ENCODE results near the gene SGMS1.
"Not testable (repeated sequence)": the region's sequence is repeated elsewhere in the genome, so short reads cannot be mapped to it uniquely, and the experiment has no call there.

SGMS1 gene

DNA sequence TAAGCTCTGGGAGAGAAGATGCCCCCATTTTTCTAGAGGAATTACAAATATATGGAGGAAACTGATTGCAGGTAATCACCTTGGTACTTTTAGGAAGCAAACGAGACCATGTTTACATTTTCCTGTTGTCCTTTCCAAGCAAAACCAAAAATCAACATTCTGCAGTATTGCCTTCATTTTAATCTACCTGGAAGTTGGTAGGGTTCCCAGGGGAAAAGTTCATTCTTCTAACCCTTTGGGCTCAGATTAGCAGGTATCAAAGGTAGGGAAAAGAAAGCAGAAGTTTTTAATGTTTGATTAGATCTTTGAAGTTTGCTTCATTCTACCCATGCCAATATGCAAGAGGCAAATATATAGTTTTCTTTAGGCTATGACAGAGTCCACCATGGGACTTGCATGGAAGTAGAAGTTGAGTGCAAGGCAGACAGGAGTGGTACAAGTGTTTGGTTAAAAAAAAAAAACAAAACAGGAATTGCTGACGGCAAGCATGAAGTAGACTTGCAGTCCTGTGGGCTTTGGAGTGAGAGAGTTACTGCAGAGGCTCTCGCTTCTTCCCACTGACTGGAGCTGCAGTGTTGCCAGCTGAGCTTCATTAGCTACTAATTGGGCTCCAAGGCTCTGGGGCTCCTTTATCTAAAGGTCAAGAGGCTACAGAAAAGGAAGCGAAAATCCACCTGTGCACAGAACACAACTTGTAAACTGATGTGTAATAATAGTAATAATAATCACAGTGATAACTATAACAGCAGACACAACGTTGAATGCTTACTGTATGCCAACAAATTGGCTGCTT lies 343.5 kb downstream of the SGMS1 start:
- H3K9me3 ChIP-seq (ENCODE audit: control insufficient read depth, low read length), result no peaks in the 10 kb centered on the region
- H3K9ac ChIP-seq (ENCODE audit: low read length), result no peak overlapping the region
- H3K4me3 ChIP-seq (ENCODE audit: low read length), result no peak overlapping the region
- no peaks in the 10 kb centered on the region for H3K27me3 ChIP-seq (ENCODE audit: control insufficient read depth, insufficient read depth, low read length)
- no peaks in the 10 kb centered on the region for H3K36me3 ChIP-seq (ENCODE audit: control insufficient read depth, insufficient read depth, low read length)
- H3K4me1 ChIP-seq (ENCODE audit: control insufficient read depth, insufficient read depth, low read length), result peaks cover 5% of the 10 kb centered on the region

DNA sequence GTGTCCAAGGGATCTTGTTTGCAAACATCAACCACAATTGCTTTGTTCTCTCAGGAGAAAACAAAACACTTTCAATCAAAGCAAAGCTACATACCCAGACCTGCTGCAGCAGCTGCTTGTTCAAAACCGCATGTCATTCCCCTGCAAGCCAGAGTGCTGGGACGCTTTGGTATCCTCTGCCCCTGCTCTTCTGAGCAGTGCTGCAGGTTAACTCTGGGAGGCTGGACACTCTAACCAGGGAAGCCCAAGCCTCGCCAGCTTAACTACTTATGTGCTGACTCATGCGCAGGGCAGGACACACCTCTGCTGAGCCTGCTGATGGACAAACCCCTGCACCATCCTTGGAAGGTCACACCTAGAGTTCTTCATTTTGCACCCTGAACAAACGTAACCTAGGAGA lies 344.3 kb downstream of the SGMS1 start:
- Histone ChIP-seq H3K36me3 (ENCODE audit: control insufficient read depth, insufficient read depth, low read length) (no peaks in the 10 kb centered on the region), H3K9me3 (ENCODE audit: control insufficient read depth, low read length) (no peaks in the 10 kb centered on the region), H3K27me3 (ENCODE audit: control insufficient read depth, insufficient read depth, low read length) (no peaks in the 10 kb centered on the region), H3K4me3 (ENCODE audit: low read length) (no peak overlapping the region), H3K4me1 (ENCODE audit: control insufficient read depth, insufficient read depth, low read length) (peaks cover 5% of the 10 kb centered on the region), H3K9ac (ENCODE audit: low read length) (no peak overlapping the region)

DNA sequence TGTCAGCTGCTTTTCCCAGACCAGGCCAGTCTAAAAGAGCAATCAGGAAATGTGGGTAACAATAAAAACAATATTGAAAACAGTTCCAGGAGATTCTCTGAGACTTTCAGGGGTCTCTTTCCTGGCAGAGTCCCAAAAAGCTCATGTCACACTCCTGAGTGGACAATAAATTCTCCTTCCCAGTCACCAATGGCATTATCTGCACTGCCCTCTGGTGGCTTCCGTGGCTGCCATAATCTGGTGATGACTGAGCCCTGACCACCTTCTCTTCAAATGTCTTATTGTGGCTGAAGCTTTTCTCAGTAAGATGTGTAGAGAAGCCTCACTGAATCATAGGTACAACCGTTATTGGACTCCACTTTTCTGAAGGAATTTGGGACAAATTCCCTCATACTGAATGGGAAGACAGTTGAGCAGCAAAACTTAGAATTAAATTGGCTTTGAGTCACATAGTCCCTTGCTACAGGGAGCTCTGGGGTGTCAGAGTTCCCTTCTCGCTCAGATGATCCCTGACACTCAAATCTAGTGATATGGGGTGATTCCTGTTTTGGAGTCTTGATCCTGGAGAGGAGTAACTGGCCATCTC lies 348.0 kb downstream of the SGMS1 start:
- H3K9ac ChIP-seq (ENCODE audit: low read length), result no peak overlapping the region
- H3K27me3 ChIP-seq (ENCODE audit: control insufficient read depth, insufficient read depth, low read length), result no peaks in the 10 kb centered on the region
- no peak overlapping the region for H3K4me3 ChIP-seq (ENCODE audit: low read length)
- H3K36me3 ChIP-seq (ENCODE audit: control insufficient read depth, insufficient read depth, low read length), result no peaks in the 10 kb centered on the region
- peaks cover 5% of the 10 kb centered on the region for H3K4me1 ChIP-seq (ENCODE audit: control insufficient read depth, insufficient read depth, low read length)
- H3K9me3 ChIP-seq (ENCODE audit: control insufficient read depth, low read length), result no peaks in the 10 kb centered on the region

DNA sequence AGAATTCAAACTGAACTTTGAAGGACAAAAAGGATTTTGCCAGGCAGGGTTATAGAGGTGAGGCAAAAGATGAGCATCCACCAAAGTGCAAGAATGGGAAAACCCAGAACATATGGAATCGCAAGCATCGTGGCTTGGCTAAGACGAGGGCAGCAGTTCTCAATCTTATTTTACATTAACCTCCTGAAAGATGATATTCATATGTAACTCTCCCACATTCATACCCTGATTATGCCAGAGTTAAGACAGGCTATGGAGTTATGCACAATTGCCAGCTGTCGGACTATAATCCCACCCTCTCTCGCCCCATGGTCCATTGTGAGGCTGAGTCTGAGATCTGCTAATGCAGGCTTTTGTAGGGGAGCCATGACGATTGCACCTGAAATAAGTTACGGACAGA lies 351.2 kb downstream of the SGMS1 start:
- no peak overlapping the region for H3K9ac ChIP-seq (ENCODE audit: low read length)
- no peak overlapping the region for H3K4me3 ChIP-seq (ENCODE audit: low read length)
- no peaks in the 10 kb centered on the region for H3K27me3 ChIP-seq (ENCODE audit: control insufficient read depth, insufficient read depth, low read length)
- H3K9me3 ChIP-seq (ENCODE audit: control insufficient read depth, low read length), result no peaks in the 10 kb centered on the region
- H3K36me3 ChIP-seq (ENCODE audit: control insufficient read depth, insufficient read depth, low read length), result no peaks in the 10 kb centered on the region
- H3K4me1 ChIP-seq (ENCODE audit: control insufficient read depth, insufficient read depth, low read length), result no peaks in the 10 kb centered on the region

DNA sequence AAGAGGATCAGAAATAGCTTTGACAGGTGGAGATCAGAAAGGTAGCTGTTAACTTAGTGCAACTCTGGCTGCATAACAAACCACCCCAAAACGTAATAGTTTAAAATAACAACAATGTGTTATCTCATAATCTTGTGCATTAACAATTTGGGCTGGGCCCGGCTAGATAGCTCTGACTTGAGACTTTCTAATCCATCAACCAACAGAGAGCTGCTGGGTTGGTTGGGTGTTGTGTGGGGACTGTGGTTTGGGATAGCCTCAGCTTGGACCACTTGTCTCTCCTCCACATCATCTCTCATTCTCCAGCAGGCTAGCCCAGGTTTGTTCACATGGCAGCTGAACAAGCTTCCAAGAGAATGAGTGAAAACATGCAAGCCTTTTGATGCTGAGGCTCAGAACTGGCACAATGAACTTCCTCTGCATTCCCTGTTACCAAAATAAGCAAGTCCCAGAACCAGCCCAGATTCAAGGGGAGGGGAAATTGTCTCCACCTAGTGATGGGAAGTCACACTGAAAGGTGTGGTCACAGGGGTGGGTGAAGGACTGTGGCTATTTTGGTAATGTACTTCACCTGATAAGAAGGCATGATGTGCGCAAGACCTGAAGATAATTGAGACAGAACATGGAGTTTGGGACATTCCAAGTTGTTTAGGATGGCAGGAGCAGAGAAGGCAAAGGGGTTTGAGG lies 352.0 kb downstream of the SGMS1 start:
- Histone ChIP-seq H3K4me3 (ENCODE audit: low read length) (no peak overlapping the region), H3K27me3 (ENCODE audit: control insufficient read depth, insufficient read depth, low read length) (no peaks in the 10 kb centered on the region), H3K9ac (ENCODE audit: low read length) (no peak overlapping the region), H3K36me3 (ENCODE audit: control insufficient read depth, insufficient read depth, low read length) (no peaks in the 10 kb centered on the region), H3K9me3 (ENCODE audit: control insufficient read depth, low read length) (no peaks in the 10 kb centered on the region), H3K4me1 (ENCODE audit: control insufficient read depth, insufficient read depth, low read length) (no peaks in the 10 kb centered on the region)

DNA sequence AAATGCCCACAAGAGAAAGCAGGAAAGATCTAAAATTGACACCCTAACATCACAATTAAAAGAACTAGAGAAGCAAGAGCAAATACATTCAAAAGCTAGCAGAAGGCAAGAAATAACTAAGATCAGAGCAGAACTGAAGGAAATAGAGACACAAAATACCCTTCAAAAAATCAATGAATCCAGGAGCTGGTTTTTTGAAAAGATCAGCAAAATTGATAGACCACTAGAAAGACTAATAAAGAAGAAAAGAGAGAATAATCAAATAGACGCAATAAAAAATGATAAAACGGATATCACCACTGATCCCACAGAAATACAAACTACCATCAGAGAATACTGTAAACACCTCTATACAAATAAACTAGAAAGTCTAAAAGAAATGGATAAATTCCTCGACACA lies 355.9 kb downstream of the SGMS1 start:
- H3K36me3 ChIP-seq (ENCODE audit: control insufficient read depth, insufficient read depth, low read length); H3K27me3 ChIP-seq (ENCODE audit: control insufficient read depth, insufficient read depth, low read length); H3K4me3 ChIP-seq (ENCODE audit: low read length); H3K9ac ChIP-seq (ENCODE audit: low read length); H3K4me1 ChIP-seq (ENCODE audit: control insufficient read depth, insufficient read depth, low read length); H3K9me3 ChIP-seq (ENCODE audit: control insufficient read depth, low read length): not testable (repeated sequence)

DNA sequence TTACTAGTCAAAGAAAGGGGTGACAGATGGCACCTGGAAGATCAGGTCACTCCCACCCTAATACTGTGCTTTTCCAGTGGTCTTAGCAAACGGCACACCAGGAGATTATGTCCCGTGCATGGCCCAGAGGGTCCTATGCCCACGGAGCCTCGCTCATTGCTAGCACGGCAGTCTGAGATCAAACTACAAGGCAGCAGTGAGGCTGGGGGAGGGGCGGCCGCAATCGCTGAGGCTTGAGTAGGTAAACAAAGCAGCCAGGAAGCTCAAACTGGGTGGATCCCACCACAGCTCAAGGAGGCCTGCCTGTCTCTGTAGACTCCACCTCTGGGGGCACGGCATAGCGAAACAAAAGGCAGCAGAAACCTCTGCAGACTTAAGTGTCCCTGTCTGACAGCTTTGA lies 361.1 kb downstream of the SGMS1 start:
- not testable (repeated sequence) for H3K36me3 ChIP-seq (ENCODE audit: control insufficient read depth, insufficient read depth, low read length); H3K4me1 ChIP-seq (ENCODE audit: control insufficient read depth, insufficient read depth, low read length); H3K9ac ChIP-seq (ENCODE audit: low read length); H3K4me3 ChIP-seq (ENCODE audit: low read length); H3K27me3 ChIP-seq (ENCODE audit: control insufficient read depth, insufficient read depth, low read length); H3K9me3 ChIP-seq (ENCODE audit: control insufficient read depth, low read length)

DNA sequence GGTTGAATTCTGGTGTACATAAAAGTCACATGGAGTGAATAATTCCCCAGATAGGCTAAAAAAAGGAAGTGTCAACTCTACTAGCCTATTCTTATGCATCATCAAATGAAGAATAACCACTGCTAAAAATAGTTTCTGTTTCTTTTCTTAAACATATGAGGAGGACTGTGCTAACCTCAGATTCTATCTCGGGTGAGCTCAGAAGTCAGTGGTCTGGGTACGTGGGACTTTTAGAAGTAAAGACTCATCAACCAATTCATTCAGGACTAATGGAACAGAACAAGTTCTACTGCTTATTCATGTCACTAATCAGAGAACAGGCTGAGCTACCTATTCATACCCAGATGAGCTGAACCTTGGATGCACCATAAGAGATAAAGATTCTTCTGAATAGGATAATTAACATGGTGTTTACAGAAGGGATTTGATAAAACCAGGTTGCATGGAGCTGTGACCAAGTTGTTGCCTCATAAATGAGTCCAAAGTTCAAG lies 362.9 kb downstream of the SGMS1 start:
- no peaks in the 10 kb centered on the region for H3K36me3 ChIP-seq (ENCODE audit: control insufficient read depth, insufficient read depth, low read length)
- peaks cover 6% of the 10 kb centered on the region for H3K4me1 ChIP-seq (ENCODE audit: control insufficient read depth, insufficient read depth, low read length)
- no peak overlapping the region for H3K9ac ChIP-seq (ENCODE audit: low read length)
- no peak overlapping the region for H3K4me3 ChIP-seq (ENCODE audit: low read length)
- no peaks in the 10 kb centered on the region for H3K27me3 ChIP-seq (ENCODE audit: control insufficient read depth, insufficient read depth, low read length)
- H3K9me3 ChIP-seq (ENCODE audit: control insufficient read depth, low read length), result no peaks in the 10 kb centered on the region

Data from mucosa of stomach (tissue), 1 donor.